NCI-H446 treated with DMSO at 0.1 percent for 48 hours (cell line): ENCODE measurements around the gene TUBB4A.
A peak's percentile ranks its signal among the peaks of the same experiment; 100 is the strongest.

Source experiments
- DNase-seq: peaks from one replicate; lab custom pipeline; 2025; lab: John Stamatoyannopoulos, UW

TUBB4A gene

DNA sequence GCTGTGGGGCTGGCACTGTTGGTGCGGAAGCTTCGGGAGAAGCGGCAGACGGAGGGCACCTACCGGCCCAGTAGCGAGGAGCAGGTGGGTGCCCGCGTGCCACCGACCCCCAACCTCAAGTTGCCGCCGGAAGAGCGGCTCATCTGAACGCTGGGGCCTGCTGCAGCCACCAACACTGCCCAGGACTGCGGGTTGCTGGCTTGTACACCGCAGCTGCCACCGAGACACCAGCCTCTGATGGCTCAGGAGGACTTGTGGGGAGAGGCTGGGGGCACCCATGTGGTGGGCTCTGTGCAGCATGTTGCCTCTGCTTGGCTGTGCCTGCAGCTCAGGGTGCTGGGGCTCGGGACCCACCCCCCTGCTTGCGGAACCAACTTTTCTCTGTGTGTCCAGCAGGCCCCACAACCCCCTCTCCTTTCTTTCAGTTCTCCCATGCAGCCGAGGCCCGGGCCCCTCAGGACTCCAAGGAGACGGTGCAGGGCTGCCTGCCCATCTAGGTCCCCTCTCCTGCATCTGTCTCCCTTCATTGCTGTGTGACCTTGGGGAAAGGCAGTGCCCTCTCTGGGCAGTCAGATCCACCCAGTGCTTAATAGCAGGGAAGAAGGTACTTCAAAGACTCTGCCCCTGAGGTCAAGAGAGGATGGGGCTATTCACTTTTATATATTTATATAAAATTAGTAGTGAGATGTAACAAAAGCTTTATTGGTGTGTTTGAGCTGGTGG lies 35.4 kb downstream of the TUBB4A start:
- DNase-seq, result no peak

DNA sequence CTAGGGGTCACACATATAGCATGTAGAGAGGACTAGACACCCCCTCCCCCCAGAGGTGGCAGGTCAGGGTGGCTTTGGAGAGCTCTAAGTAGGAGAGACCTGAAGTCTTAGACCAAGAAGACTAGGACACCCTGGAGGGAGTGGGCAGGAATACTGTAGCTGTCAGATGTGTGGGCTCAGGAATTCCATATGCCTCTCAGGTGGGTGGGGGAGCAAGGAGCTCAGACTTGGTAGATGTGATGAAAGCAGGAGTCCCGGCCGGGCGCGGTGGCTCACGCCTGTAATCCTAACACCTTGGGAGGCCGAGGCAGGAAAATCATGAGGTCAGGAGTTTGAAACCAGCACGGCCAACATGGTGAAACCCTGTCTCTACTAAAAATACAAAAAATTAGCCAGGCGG lies 36.4 kb downstream of the TUBB4A start:
- DNase-seq, result no peak

DNA sequence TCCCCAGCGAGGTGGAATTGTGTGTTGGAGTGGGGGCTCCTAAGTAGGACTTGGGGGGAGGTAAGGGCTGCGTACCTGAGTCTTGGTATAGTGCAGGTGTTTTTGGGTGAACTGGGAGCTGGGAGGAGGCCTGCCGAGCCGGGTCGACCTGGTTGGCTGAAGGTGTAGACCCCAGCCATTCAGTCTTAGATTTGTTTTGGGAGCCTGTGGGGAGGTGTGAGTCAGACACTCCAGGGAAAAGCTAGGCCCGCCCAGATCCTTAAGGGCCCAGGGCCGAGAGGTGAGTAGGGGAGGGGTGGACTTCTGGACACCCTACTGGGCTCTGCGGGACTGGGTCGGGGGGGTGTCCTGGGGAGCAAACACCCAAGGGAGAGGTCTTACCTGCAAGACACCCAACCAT lies 37.1 kb downstream of the TUBB4A start:
- DNase-seq, result no peak

DNA sequence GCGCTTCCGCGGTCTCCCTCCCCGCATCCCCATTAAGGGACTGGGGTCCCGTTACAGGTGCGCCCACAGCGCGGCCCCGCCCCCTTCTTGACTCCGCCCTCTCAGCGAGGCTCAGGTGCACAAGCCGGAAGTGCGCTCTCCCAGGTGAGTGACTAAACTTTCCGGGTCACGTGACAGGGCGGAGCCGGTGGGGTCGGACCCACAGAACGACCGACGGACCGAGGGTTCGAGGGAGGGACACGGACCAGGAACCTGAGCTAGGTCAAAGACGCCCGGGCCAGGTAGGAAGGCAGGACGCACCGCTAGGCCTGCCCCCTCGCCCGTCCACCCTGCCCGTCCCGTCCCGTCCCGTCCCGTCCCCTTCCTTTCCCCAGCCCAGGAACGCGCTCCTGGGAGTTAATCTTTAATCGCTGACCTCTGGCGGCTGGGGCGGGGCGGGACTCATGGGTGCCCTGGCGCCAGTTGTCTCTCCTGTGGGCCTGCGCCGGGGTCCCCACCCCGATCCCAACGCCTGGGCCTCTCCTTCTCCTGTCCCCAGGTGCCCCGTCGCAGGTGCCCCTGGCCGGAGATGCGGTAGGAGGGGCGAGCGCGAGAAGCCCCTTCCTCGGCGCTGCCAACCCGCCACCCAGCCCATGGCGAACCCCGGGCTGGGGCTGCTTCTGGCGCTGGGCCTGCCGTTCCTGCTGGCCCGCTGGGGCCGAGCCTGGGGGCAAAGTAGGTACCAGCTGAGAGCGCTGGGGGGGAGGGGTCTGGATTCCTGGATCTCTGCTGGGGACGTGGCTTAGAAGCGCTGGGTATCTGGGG lies 37.8 kb downstream of the TUBB4A start, which contains the start of gene CRB3:
TSS of gene CRB3 (plus strand) at position 202 of the 804 bp plus-strand sequence. CDS start at position 633, 431 bp downstream.
- no peak for DNase-seq

DNA sequence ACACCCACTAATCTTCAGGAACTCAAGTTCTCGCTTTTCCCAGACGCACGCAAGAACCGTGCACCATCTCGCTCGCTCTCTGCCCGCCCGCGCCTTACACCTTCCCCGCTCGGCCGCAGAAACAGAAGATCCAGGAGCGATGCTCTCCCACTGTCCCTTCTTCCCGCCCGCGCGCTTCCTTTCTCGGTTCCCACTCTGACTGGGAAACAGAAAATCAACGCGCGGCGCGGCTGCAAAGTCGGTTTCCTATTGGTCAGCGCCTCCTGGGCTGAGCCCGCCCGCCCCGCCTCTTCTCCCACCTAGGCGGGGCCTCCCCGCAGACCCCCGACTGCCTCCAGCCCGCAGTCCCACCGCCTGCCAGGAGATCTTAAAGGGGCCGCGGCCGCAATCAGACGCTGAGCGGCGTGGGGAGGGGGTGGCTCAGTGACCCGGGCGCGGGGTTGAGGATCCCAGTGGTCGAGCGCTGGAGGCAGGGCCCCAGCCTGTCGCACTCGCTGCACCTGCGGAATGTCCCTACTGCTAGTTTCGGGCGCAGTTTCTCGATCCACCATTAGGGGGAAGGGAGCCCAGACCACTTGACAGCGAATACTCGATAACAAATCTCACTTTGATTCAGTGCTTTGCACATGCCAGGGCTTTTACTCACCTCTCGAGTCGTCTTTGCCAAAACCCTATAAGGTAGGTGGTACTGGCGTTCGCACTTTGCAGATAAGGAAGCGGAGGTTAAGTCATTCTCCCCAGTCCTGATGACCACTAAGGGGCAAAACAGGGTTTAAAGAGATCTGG lies 41.8 kb downstream of the TUBB4A start:
- DNase-seq, result peak; percentile 97

DNA sequence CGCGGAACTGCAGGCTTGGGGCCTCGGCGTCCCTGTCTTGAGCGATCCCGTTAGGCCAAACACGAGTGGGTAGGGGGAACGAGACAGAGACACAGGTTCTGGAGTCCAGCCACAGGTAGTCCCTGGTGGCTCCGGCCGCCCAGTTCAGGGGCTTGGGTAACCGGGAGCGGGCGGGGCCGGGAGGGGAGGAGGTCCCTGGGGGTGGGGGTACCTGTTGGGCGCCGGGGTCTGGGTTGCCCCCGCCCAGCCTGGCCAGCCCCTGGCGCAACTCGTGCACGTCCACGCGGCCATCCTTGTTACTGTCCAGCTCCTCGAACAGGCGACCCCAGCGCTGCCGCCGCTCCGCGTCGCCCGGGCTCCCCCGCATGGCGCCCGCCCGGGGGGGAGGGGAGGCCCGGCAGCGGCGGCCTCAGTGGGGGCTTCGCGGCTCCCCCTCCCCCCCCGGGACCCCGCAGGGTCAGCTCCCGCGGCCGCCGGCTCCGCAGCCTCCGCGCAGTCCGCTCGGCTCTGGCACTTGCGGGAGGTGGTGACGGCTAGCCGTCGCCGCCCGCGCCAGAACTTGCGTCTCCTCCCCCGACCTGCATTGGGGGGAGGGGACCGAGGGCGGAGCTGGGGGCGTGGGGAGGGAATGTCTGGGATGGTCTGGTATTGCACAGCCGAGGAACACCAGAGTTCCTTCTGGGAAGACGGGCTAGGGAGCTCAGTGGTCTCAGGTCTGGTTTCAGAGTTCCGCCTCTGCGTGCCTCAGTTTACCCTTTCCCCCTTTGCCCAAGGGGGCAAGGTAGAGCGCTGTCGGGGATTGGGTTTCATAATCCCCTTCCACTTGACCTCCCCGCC lies 42.6 kb downstream of the TUBB4A start, which contains the start of gene SLC25A23:
TSS of gene SLC25A23 (minus strand) at position 531 of the 837 bp plus-strand sequence. CDS start at position 367, 164 bp downstream.
- peak; percentile 60 for DNase-seq

DNA sequence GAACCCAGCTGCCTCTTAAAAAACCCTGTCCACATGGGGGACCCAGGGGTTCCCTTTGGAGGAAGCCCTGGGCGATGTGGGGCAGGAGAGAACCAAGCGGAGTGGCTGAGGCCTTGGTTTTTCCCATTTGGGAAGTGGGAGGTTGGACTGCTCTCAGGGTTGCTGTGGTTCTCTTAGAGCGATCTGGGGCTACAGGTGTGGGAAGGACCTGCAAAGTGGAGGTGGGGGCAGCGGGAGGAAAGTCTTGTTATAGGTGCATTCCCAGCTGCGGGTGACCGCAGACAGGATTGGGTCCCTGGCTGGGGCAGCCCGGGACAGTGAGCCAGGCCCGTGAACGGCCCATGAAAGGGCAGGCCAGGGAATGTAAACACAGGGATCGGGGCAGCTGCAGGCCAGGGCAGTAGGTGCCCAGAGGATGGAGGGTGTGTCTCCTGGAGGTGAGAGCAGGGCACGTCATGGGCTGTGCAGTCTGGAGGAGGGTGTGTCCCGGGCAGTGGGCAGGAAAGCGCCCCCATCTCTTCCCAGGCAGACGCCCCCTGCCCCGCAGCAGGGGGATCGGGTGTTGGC lies 43.3 kb downstream of the TUBB4A start:
- DNase-seq, result no peak

DNA sequence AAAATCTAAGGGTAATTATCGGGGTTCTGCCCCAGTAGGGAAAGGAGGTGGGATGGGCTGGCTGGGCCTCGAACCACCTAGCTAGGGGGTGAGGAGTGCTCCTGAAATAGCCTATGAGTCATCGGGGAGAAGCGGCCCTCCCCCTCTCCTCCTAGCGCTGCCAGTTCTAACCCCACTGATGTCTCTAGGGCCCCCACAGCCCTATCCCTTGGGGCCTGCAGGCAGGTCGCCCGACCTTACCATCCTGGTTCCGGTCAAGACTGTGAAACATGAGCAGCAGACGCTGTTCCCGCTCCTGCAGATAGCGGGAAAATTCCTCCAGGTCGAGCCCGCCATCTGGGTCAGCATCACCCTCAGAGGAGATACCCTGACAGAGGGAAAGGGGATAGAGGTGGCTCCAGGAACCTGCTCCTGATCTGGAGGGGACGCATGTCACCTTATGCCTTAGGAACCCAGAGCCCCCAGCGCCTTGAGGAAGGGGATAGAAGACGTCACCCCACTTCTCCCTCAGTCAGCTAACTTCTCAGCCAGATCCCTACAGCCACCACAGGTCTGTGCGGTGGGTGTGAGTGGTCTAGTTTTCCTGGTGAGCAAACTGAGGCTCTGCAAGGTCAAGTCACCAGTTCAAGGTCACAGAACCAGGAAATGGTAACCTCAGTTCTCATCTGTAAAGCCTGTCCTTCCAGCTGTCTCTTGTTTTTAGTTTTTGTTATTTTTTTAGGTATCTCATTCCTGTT lies 44.0 kb downstream of the TUBB4A start:
- no peak for DNase-seq

DNA sequence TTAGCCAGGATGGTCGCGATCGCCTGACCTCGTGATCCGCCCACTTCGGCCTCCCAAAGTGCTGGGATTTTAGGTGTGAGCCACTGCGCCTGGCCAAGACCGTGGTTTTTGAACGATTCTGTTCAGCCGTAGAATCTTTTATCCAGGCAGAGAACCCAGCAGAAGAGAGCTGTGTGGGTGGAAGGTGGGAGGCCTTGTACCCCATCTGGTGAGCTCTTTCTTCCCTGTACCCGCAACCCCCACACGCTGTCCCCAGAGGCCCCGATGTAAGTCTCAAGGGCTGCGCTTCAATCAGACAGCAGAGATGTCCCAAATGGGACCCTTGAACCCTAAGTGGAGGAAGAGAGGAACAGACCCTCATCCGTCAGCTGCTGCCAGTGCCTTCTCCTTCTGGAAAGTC lies 46.2 kb downstream of the TUBB4A start:
- no peak for DNase-seq

DNA sequence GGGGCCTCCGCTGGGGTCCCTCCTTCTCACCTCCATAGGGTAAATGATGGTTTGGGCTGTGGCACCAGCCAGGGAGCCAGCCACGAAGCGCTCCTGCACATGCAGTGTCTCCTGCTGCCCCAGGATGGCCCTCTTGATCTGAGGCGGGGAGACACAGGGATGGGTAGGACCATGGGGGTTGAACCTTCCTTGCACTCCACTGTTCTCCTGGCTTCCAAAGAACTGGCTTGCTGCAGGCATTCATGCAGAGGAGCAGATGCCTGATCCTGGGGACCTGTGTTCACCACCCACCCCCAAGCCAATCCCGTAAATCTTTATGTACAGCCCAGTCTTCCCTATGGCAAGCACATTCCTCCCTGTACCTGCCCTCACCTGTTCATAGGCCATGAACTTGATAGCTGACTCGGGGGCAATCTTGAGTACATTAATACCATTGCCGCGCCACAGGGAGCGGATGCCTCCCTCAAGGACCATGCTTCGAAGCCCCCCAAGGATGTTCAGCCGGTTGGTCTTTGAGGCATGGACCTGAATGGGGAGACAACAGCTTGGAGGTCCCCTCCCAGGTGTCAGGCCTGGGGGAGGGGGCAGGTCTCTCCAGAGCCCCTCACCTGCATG lies 48.1 kb downstream of the TUBB4A start:
- no peak for DNase-seq

DNA sequence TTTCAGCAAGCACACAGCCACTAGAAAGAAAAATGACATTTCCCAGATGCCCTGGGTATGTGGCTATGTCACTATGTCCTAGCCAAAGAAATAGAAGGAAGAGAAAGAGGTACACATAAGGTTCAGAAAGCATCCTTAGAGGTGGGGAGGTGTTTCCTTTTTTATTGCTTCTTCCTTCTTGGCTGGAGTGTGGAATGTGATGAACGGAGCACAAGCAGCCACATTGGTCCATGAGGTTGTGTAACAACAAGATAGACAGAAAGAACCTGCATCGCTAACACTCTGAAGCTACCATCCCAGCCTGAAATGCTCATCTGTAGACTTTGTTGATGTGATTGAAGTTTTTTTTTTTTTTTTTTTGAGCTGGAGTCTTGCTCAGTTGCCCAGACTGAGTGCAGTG lies 49.2 kb downstream of the TUBB4A start:
- no peak for DNase-seq

DNA sequence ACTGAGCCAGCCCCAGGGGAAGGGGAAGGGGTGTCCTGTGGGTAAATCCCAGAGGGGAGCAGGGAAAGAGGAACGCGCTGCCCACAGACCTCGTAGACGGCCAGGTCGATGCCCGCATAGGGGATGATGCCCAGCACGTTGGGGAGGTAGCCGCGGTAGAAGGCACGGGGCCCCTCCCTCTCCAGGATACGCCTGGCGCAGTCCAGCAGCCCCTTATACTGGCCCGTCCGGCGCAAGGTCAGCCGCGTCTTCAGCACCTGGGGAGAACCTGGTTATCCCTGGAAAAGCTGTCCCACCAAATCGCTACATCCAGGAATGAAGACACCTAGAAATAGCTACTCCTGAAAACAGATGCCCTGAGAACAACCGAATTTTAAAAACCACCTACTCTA lies 49.9 kb downstream of the TUBB4A start:
- no peak for DNase-seq

DNA sequence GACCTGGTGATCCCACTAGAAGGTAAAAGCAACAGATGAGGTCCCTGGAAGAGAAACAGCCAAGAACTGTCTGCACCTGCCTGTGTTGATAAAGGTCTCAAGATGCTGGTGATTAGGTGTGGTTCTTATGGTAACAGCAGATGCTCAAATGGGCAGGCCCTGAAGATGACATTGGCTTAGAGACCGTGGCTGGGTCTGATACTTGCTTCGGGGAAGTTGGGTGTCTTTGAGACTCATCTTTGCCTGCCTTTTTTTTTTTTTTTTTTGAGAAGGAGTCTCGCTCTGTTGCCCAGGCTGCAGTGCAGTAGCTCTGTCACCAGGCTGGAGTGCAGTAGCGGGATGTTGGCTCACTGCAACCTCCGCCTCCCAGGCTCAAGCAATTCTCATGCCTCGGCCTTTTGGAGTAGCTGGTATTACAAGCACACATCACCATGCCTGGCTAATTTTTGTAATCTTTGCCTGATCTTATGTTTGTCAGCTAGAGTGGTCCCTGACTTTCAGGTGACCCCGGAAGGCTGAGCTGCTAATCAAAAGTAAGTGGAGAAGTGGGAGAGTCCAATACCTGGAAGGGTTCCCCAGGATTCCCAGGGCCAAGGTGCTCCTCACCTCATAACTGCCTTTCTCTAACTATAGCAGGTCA lies 50.4 kb downstream of the TUBB4A start:
- no peak for DNase-seq

DNA sequence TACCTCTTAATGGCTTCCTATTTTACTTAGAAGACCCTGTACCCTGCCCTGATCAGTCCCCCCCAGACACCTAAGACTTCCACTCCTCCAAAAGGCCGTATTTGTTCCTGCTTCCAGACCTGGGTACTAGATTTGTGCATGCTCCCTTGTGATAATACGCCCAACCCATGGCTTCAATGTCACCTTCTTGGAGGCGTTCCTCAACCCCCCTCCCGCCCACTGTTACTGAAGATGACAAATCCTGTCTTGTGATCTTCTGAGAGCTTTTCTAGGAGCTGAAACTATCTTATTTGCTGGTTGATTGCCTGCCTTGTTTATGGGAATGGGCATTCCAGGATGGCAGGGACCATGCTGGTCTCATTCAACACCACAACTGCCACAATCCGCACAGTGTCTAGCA lies 51.9 kb downstream of the TUBB4A start:
- no peak for DNase-seq

DNA sequence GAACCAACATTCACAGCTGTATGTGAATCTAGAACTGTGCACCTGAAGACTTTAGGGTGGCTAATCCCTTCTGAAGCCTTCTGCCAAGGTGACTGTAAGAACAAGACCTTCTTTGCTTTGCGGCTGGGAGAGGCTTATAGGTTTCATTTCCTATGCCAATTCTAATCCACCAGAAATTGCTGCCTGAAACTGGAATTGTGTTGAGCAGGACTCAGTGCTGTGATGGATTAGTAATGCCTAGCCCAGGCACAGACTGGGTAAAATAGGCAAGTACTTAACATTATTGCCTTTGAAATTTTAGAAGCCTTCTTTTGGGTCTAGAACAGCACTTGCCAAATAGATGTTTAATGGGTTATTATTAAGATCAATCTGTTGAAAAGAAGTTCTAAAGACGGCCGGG lies 54.1 kb downstream of the TUBB4A start:
- DNase-seq, result no peak

DNA sequence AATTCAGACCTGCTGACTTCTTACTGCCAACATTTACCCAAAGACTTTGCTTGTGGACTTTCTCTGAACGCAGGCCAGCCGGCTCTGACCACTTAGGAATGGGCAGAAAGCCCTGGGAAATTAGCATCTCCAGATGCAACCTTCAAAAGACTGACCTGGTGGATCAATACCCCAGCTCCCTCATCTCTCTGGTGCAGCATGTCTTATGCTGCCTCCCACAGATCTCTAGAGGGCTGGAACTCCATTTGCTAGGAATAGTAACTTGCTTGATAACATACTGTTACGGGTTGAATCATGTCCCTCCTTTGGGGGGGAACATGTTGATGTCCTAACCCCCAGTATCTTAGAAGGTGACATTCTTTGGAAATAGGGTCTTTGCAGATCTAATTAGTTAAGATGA lies 55.7 kb downstream of the TUBB4A start:
- DNase-seq, result no peak
